Measurements from ENCODE around the gene STMN3. TPM values are rescaled to one million over a fixed set of nuclear protein-coding genes. Genes with fewer than 3 reads are reported as not detected.

Gene STMN3
- total and polyA plus RNA-seq, 10 of the 15 experiments (the other 5 are each of a cell fraction or from before 2014, with no cell fraction given): 0.09 to 3.6 (median 1.4) TPM; not detected in 1

- Histone ChIP-seq H2AFZ (ENCODE audit: control insufficient read depth, low read depth, low read length) (no peak overlapping the region), H3K9me3 (replicated peaks; ENCODE audit: control insufficient read depth, insufficient read depth, low read length) (no peaks in the 10 kb centered on the region), H4K20me1 (ENCODE audit: control insufficient read depth, insufficient read depth) (no peaks in the 10 kb centered on the region), H3K4me2 (ENCODE audit: control insufficient read depth, insufficient read depth) (no peak overlapping the region), H3K9ac (ENCODE audit: control insufficient read depth, insufficient read depth, low read length) (no peak overlapping the region), H3K27ac (ENCODE audit: control insufficient read depth, insufficient read depth) (no peak overlapping the region), H3K36me3 (ENCODE audit: control insufficient read depth in 2 of 2, insufficient read depth in 2 of 2, low read length in 1 of 2) (peaks cover 8 to 16% of the 10 kb centered on the region in 2 experiments; a peak in 3 of 4 replicates), H3K4me1 (ENCODE audit: control insufficient read depth, insufficient read depth, low read length) (no peaks in the 10 kb centered on the region), H3K79me2 (ENCODE audit: control insufficient read depth, insufficient read depth, low read length) (no peaks in the 10 kb centered on the region), H3K27me3 (replicated peaks in 1 of 2; ENCODE audit: control insufficient read depth in 2 of 2, insufficient read depth in 2 of 2, low read length in 1 of 2) (no peaks in the 10 kb centered on the region), H3K4me3 (no peak overlapping the region)
- CTCF ChIA-PET: no interaction called here
- SMC1A ChIA-PET (ENCODE audit: uncharacterized antibody, unreplicated experiment): no interaction called here
- ATAC-seq (no peak), FAIRE-seq (no peak), DNase-seq (ENCODE audit: low read depth, low spot score) (no peak)
- RAD21 ChIA-PET (ENCODE audit: unreplicated experiment): no interaction called here
- in situ Hi-C loops (cut with MboI): no loop called here
- BruUV-seq (replicated peaks): no TSS peak
- intact Hi-C loops (cut with micrococcal nuclease; ENCODE audit: unreplicated experiment): no loop called here
- 84% methylated on average over 10 of the region's 16 CpGs for WGBS (ENCODE audit: insufficient coverage, insufficient replicate concordance, low lambda C conversion rate, missing lambda C conversion rate)
- TF ChIP-seq ZZZ3 (IDR thresholded peaks at IDR 0.05; ENCODE audit: control insufficient read depth, insufficient read length, low read depth) (no peak), RELA (IDR thresholded peaks at IDR 0.05; ENCODE audit: borderline replicate concordance, partially characterized antibody) (no peak), RAD21 (IDR thresholded peaks at IDR 0.05; ENCODE audit: insufficient read depth, low read depth, low read length) (no peak), SUPT20H (IDR thresholded peaks at IDR 0.05; ENCODE audit: borderline replicate concordance, control insufficient read depth, low read depth, low read length) (no peak), NR2C2 (IDR thresholded peaks at IDR 0.05; ENCODE audit: borderline replicate concordance, control insufficient read depth, insufficient read length, low read depth) (no peak), SREBF1 (IDR thresholded peaks at IDR 0.05; ENCODE audit: low read length) (no peak), PAX8 (IDR thresholded peaks at IDR 0.05) (no peak), BACH1 (IDR thresholded peaks at IDR 0.05; ENCODE audit: borderline replicate concordance) (no peak), NR2F1 (conservative IDR thresholded peaks at IDR 0.05) (no peak), NR2C1 (IDR thresholded peaks at IDR 0.05) (no peak), CBFB (IDR thresholded peaks at IDR 0.05; ENCODE audit: low read depth) (no peak), ZNF24 (IDR thresholded peaks at IDR 0.05) (no peak), ZBTB11 (CRISPR knock-in tag; IDR thresholded peaks at IDR 0.05) (no peak), MTA3 (IDR thresholded peaks at IDR 0.05; ENCODE audit: borderline replicate concordance, low read length) (no peak)
- TF ChIP-seq, protein P1, sequence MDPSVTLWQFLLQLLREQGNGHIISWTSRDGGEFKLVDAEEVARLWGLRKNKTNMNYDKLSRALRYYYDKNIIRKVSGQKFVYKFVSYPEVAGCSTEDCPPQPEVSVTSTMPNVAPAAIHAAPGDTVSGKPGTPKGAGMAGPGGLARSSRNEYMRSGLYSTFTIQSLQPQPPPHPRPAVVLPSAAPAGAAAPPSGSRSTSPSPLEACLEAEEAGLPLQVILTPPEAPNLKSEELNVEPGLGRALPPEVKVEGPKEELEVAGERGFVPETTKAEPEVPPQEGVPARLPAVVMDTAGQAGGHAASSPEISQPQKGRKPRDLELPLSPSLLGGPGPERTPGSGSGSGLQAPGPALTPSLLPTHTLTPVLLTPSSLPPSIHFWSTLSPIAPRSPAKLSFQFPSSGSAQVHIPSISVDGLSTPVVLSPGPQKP (IDR thresholded peaks at IDR 0.05; ENCODE audit: low read depth, low read length): no peak
- TF ChIP-seq, protein P2, sequence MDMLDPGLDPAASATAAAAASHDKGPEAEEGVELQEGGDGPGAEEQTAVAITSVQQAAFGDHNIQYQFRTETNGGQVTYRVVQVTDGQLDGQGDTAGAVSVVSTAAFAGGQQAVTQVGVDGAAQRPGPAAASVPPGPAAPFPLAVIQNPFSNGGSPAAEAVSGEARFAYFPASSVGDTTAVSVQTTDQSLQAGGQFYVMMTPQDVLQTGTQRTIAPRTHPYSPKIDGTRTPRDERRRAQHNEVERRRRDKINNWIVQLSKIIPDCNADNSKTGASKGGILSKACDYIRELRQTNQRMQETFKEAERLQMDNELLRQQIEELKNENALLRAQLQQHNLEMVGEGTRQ (IDR thresholded peaks at IDR 0.05; ENCODE audit: borderline replicate concordance, low read depth, low read length): no peak
- POLR2A ChIA-PET: no interaction called here
These were observed 14.6 kb upstream of the STMN3 start for GRCh38 chr20:63667858-63668257.
